Bronchial epithelial cell (primary cell): ENCODE results near the gene ACKR2. TPM values are rescaled to one million over a fixed set of nuclear protein-coding genes. Genes with fewer than 3 reads are reported as not detected.

Source experiments
- DNase-seq: peaks from one replicate; pipeline ENCODE4 v3.0.0-alpha.2; 2010; ENCODE audit warnings: low read depth
- FAIRE-seq: peaks from 2 replicates; lab custom pipeline; 2011; peaks lifted over from hg19 to GRCh38; lab: Jason Lieb, UNC
- H3K27me3 ChIP-seq: 2 replicates; pipeline ENCODE4 v1.5.1; 2011; ENCODE audit warnings: low read length; ENCODE audit not compliant: control insufficient read depth, insufficient read depth
- H3K36me3 ChIP-seq: 2 replicates; pipeline ENCODE4 v1.5.1; 2011; ENCODE audit warnings: low read length; ENCODE audit not compliant: control insufficient read depth, insufficient read depth
- H3K4me3 ChIP-seq: 2 replicates; pipeline ENCODE4 v1.5.1; 2011; ENCODE audit warnings: mild to moderate bottlenecking, low read depth, low read length, control low read depth
- total RNA-seq: library from RNA; depleted of rRNA; stranded (reverse); fragments of >200 nt; gene quantifications from 2 replicates; pipeline ENCODE4 v1.2.1, GENCODE V29; 2014
- TF ChIP-seq, protein P1 (sequence below): IDR thresholded peaks from 2 replicates; pipeline ENCODE4 v1.5.1; 2011; ENCODE audit warnings: mild to moderate bottlenecking, moderate library complexity, low read length, control low read depth, inconsistent platforms; ENCODE audit not compliant: insufficient read depth, severe bottlenecking

ACKR2 gene
- total RNA-seq, 1 donor from 2014 or later: 1.3 TPM

DNA sequence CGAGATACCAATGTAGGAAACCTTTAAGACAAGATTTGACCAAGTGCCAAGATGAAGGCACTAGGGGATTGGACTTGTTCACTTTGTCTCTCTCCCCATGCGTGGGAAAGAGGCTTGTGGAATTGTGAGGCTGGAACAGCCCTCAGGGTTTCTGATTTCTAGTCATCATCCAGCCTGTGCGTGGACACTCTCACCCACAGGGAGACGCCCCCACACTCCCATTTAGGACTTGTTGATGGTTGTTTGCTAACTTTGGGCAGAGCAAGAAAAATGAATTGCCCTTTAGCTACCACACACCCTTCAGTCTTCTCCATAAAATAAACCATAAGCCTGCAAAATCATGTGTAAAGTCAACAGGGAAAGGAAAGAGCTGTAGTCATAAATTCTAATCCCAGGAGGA, 18.4 kb downstream of the ACKR2 start:
- DNase-seq: peak; percentile 58
- TF ChIP-seq, protein P1, sequence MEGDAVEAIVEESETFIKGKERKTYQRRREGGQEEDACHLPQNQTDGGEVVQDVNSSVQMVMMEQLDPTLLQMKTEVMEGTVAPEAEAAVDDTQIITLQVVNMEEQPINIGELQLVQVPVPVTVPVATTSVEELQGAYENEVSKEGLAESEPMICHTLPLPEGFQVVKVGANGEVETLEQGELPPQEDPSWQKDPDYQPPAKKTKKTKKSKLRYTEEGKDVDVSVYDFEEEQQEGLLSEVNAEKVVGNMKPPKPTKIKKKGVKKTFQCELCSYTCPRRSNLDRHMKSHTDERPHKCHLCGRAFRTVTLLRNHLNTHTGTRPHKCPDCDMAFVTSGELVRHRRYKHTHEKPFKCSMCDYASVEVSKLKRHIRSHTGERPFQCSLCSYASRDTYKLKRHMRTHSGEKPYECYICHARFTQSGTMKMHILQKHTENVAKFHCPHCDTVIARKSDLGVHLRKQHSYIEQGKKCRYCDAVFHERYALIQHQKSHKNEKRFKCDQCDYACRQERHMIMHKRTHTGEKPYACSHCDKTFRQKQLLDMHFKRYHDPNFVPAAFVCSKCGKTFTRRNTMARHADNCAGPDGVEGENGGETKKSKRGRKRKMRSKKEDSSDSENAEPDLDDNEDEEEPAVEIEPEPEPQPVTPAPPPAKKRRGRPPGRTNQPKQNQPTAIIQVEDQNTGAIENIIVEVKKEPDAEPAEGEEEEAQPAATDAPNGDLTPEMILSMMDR: no peak

DNA sequence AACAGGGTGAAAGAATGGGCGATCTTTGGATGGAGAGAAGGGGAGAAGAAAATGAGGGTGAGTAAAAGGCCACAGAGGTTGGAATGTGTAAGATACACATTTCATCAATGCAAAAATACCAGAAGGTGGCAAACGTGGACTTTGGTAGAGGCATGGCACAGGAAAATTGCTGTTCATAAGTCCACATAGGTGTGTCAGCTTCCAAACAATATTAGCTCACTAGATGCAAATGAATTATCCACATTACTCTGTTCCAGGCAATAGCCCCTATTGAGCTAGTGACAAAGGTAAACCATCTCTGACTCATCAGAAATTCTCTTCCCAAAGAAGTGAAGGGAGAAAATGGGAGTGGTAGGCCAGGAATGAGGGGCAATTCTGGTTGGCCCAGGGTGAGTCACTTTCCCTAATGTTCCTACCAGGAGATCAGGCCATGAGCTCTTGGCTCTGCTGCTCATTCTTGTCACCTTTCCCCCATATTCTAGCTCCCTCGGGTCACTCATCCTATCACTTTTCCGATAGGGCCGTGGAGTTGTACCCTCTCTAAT, 19.9 kb downstream of the ACKR2 start:
- FAIRE-seq: peak; percentile 70
- no peak overlapping the region for H3K4me3 ChIP-seq

More for the DNA sequence above, 18.4 kb downstream of the ACKR2 start:
- no peak for FAIRE-seq
- H3K4me3 ChIP-seq: no peak overlapping the region
- H3K36me3 ChIP-seq: no peaks in the 10 kb centered on the region
- no peaks in the 10 kb centered on the region for H3K27me3 ChIP-seq

DNA sequence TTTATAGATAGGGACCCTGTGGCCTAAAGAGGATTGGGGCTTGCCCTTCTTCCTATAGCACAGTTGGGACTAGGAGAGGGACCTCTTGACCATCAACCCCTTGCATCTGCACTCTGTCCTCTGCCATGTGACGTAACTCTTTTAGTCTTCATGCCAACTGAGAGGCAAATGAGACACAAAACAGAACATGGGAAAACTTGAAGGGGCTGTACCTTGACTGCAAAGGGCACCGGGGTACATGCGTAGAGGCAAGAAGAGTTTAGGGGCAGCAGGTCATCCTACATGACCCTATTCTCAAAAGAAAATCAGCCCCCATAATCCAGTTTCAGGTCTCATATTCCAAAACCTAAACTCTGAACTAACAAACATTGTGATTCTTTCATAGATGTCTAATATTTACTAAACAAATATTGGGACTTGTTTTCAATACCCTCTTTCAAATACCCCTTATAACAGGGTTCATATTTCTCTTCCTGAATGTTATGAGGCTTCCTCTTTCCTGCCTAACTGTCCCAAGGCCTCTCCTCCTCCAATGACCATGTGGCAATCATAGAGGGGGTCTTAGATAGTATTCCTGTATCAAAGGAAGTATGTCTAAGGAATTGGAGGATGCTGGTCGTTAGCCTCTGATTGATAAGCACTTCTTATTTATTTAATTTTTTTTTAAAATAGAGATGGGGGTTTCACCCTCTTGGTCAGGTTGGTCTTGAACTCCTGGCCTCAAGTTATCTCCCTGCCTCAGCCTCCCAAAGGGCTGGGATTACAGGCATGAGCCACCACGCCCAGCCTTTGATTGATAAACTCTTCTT, 20.6 kb downstream of the ACKR2 start:
- no peaks in the 10 kb centered on the region for H3K36me3 ChIP-seq
- TF ChIP-seq, protein P1: no peak
- no peak for FAIRE-seq
- no peak for DNase-seq
- H3K27me3 ChIP-seq: no peaks in the 10 kb centered on the region
- H3K4me3 ChIP-seq: no peak overlapping the region

More for the DNA sequence above, 19.9 kb downstream of the ACKR2 start:
- DNase-seq: peak; percentile 92
- Histone ChIP-seq H3K27me3 (no peaks in the 10 kb centered on the region), H3K36me3 (no peaks in the 10 kb centered on the region)
- TF ChIP-seq, protein P1: no peak

DNA sequence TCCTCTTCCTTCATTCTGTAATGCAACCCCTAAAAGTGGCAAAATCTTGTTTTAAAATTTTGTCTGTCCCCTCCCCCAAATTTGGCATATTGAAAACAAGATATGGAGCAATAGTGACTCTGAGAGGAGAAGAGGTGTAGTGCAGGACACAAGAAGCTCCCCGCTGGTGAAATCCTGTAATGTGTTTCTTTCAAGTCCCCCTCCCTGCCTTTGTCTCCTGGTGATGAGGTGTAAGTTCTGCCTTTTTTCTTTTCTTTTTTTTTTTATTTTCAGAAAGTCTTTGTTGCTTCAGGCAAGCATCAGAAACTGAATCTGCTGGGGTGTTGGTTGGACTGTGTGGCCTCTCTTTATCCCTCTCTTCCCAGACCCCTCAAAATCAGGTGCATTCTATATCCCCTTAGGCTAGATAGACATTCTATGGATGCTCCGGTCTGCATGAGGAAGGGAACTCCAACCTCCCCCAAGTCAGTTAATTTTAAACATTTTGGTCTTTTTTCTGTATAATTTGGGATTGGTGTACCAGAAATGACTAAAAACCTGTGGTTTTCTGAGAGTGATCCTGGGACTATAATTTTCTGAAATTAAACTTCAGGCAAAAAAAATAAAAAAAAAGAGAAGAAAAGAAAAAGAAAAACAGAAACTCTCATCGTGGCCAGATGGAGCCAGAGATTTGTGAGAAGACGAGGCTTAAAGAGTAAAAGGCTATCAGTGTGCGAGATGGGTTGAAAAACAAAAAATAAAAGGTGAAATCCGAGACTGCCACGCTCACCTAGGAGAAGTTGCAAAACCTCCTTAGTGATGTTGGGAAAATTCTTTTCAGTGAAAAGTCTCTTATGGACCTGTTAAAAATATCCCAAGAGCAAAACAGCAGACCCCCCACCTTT, 21.4 kb downstream of the ACKR2 start:
- FAIRE-seq (no peak), DNase-seq (peak; percentile 54)
- Histone ChIP-seq H3K4me3 (no peak overlapping the region), H3K36me3 (no peaks in the 10 kb centered on the region), H3K27me3 (no peaks in the 10 kb centered on the region)
- TF ChIP-seq, protein P1: peak; percentile 64

DNA sequence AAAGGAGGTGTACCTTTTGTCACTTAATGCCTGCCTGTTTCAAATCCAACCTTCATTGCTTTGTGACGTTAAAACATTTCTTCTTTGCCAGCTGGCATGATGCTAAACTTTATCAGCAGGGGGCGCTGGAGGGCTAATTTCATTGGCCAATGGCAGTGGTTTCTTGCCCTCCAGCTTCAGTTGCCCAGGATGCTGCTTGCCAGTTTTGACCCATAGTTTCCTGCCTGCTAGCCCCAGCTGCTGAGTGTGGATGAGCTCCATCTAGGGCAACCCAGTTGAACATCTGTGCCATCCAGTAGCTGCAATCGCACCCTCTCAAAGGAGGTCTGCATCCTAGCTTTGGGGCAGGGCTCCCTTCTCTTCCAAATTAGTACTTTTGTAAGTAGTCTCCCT, 22.1 kb downstream of the ACKR2 start:
- H3K36me3 ChIP-seq: no peaks in the 10 kb centered on the region
- no peak overlapping the region for H3K4me3 ChIP-seq
- TF ChIP-seq, protein P1: peak; percentile 74
- DNase-seq: peak; percentile 56
- no peak for FAIRE-seq
- no peaks in the 10 kb centered on the region for H3K27me3 ChIP-seq
